HFFc6 (cell line): ENCODE results near the gene DCUN1D2. TPM values are rescaled to one million over a fixed set of nuclear protein-coding genes. Genes with fewer than 3 reads are reported as not detected.

Experiments
- DNase-seq: peaks from one replicate; pipeline ENCODE4 v3.0.0-alpha.2; 2018
- H3K27ac Mint-ChIP-seq: 2 replicates; pipeline ENCODE4 v1.8.0; 2020; ENCODE audit warnings: mild to moderate bottlenecking, mixed read lengths
- H3K27me3 Mint-ChIP-seq: 2 replicates; pipeline ENCODE4 v1.8.0; 2021; ENCODE audit warnings: mild to moderate bottlenecking, moderate library complexity, mixed read lengths; ENCODE audit not compliant: insufficient read depth
- H3K36me3 Mint-ChIP-seq: 2 replicates; pipeline ENCODE4 v1.8.0; 2021; ENCODE audit warnings: low read depth, mixed read lengths
- H3K4me1 Mint-ChIP-seq: 2 replicates; pipeline ENCODE4 v1.8.0; 2020; ENCODE audit warnings: low read depth, mixed read lengths
- H3K4me3 Mint-ChIP-seq: 2 replicates; pipeline ENCODE4 v1.8.0; 2020; ENCODE audit warnings: mild to moderate bottlenecking, moderate library complexity, mixed read lengths
- H3K9me3 Mint-ChIP-seq: 2 replicates; pipeline ENCODE4 v1.8.0; 2020; ENCODE audit warnings: mild to moderate bottlenecking, mixed read lengths
- CTCF ChIP-seq: fragments of 200-600 bp; sonication (generic); IDR thresholded peaks from 2 replicates; pipeline ENCODE4 v1.5.0; 2021; ENCODE audit warnings: antibody characterized with exemption, mild to moderate bottlenecking
- long read RNA-seq: library from polyadenylated mRNA; unstranded; transcript quantifications from one replicate; pipeline ENCODE4 v2.0.0, GENCODE V29; 2019
- total RNA-seq, 6 experiments: library from RNA; stranded (reverse); fragmentation: NEBNext Ultra II Directional; extraction: Animal tissue kit (Norgen Biotek cat#: 25700); gene quantifications; 2 replicates in 1 of 6; 3 replicates in 5 of 6; pipeline ENCODE4 v1.2.3, GENCODE V29; 2021

DCUN1D2 gene
- total RNA-seq: 1 to 10 TPM; 7.6 to 9.3 (median 9.0) TPM
- long read RNA-seq, partial matches to known transcripts: 1 of 3 reads
- long read RNA-seq, other reads (novel, unspliced or antisense): 2 of 3 reads

DNA sequence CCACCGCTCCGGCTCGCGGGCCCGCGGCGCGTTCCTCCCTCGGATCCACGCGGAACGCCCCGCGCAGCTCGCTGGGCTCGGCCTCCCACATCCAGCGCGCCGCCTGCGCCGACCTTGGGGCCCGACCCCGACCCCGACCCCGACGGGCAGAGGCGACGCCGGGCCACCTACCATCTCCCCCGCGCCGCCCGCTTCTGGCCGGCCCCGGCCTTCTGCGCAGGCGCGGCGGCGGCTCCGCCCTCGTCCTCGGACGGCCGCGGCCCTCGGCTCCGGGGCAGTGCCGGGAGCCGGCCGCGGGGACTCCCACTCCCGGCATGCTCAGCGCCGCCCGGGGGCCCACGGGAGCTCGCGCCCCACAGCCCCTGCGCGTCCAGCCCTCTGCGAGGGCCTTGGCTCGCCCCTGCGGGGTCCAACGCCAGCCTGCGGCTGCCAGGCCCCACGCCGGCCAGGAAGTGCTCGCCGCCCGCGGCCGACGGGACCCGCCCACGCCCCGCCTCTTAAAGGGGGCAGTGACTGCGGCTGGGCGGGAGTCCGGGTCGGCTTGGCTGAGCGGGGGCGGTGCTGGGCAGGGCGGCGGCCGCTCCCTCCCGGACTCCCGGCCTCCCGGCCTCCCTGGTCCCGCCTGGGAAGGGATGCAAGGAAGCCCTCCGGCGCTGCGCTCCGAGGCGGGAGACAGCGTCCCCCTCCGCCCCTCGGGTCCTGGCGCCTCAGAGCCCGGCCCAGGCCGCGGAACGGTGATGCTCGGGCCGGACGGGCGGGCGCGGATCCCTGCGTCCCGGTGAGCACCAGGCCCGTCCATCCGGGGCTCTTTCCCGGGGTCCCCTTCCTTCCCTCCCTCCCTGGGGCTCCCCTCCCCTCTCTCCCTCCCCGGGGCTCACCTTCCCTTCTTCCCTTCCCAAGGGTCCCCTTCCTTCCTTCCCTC is at the start of gene DCUN1D2:
TSS of gene DCUN1D2 (minus strand) at position 216 of the 922 bp plus-strand sequence. CDS start at position 174, 42 bp downstream.
- TF ChIP-seq CTCF: no peak
- H3K4me1 Mint-ChIP-seq: peaks cover 76% of the 10 kb centered on the region

DNA sequence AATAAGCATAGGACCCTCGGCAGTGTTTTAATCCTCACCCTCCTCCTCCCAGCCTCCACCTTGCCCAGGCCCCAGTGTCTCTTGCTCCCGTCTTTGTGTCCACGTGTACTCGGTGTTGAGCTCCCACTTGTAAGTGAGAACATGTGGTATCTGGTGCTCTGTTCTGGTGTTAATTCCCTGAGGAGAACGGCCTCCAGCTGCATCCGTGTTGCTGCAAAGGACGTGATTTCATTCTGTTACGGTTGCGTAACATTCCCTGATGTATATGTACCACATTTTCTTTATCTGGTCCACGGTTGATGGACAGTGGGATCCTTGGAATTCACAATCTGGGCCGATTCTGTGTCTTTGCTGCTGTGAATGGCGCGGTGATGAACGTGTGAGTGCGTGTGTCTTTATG is 49.3 kb upstream of the DCUN1D2 start:
- peaks cover 15% of the 10 kb centered on the region for H3K9me3 Mint-ChIP-seq
- peaks cover 6% of the 10 kb centered on the region for H3K4me1 Mint-ChIP-seq
- TF ChIP-seq CTCF: no peak
- no peak for DNase-seq
- H3K27me3 Mint-ChIP-seq: peaks cover 2% of the 10 kb centered on the region; the same call in 1 of the 2 replicates
- peaks cover 57% of the 10 kb centered on the region for H3K36me3 Mint-ChIP-seq
- H3K4me3 Mint-ChIP-seq: no peak overlapping the region
- no peak overlapping the region for H3K27ac Mint-ChIP-seq

More for the DNA sequence above, at the start of gene DCUN1D2:
- H3K36me3 Mint-ChIP-seq: peaks cover 11% of the 10 kb centered on the region
- peaks cover 3% of the 10 kb centered on the region for H3K27me3 Mint-ChIP-seq
- peak within 1 kb of the TSS; percentile 90 for H3K27ac Mint-ChIP-seq
- no peaks in the 10 kb centered on the region for H3K9me3 Mint-ChIP-seq
- peak within 1 kb of the TSS; percentile 98 for H3K4me3 Mint-ChIP-seq
- peak; percentile 93 for DNase-seq

- Mint-ChIP-seq H3K36me3 (peaks cover 57% of the 10 kb centered on the region), H3K9me3 (peaks cover 15% of the 10 kb centered on the region), H3K27ac (no peak overlapping the region), H3K4me3 (no peak overlapping the region), H3K27me3 (peaks cover 2% of the 10 kb centered on the region; the same call in 1 of the 2 replicates), H3K4me1 (0 out of 2 replicates have a peak, but pooled peaks cover 4% of the 10 kb centered on the region)
- TF ChIP-seq CTCF: no peak
- no peak for DNase-seq
Measured at GRCh38 chr13:113539176-113539575, 48.7 kb upstream of the DCUN1D2 start.

DNA sequence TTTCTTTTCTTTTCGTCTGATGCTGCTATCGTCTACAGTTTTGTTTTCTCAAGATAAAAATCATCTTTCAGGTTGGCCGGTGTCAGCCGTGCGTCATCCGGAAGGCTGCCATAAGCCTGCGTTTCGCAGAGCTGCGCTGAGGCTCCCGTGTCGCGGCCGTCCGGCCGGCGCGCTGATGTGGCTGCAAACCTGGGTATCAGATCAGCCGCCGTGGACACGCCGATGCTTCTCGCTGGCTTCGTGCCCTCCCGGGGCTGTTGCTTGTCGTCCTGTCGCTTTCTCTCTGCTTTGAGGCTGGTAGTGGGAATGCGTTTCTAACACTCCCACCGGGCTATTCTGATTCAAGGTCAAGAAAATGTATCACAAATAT is 48.2 kb upstream of the DCUN1D2 start:
- Mint-ChIP-seq H3K9me3 (peaks cover 14% of the 10 kb centered on the region), H3K36me3 (peaks cover 52% of the 10 kb centered on the region)
- no peak for TF ChIP-seq CTCF

GRCh38 chr13:113537909-113538688 is 47.6 kb upstream of the DCUN1D2 start:
- DNase-seq: no peak
- Mint-ChIP-seq H3K4me1 (no peaks in the 10 kb centered on the region), H3K9me3 (peaks cover 12% of the 10 kb centered on the region), H3K4me3 (no peak overlapping the region), H3K27me3 (peaks cover 2% of the 10 kb centered on the region), H3K36me3 (peaks cover 50% of the 10 kb centered on the region), H3K27ac (no peak overlapping the region)
- no peak for TF ChIP-seq CTCF

More for the DNA sequence above, 48.2 kb upstream of the DCUN1D2 start:
- Mint-ChIP-seq H3K27ac (no peak overlapping the region), H3K4me3 (no peak overlapping the region), H3K4me1 (0 out of 2 replicates have a peak, but pooled peaks cover 3% of the 10 kb centered on the region), H3K27me3 (peaks cover 2% of the 10 kb centered on the region; the same call in 1 of the 2 replicates)
- no peak for DNase-seq
